ENCODE measurements around the gene TEAD1.

GRCh38 chr11:12944889-12945288 lies 270.7 kb downstream of the TEAD1 start:
- TF ChIP-seq CTCF (IDR thresholded peaks at IDR 0.05) (no peak), POLR2A (IDR thresholded peaks at IDR 0.05) (no peak)
